Right renal pelvis (tissue), 4 donors: ENCODE measurements around the gene ADAMTS12. TPM values are rescaled to one million over a fixed set of nuclear protein-coding genes. Genes with fewer than 3 reads are reported as not detected.

ENCODE experiments used
- DNase-seq, 4 donors: peaks; one replicate each; pipeline ENCODE4 v3.0.0-alpha.2; 2013; ENCODE audit warnings: low read depth in 4 of 4, low spot score in 3 of 4, missing footprints in 1 of 4
- polyA plus RNA-seq, 4 donors: library from polyadenylated mRNA; unstranded; fragments of 120-200 nt; gene quantifications; one replicate each; pipeline ENCODE4 v1.2.1, GENCODE V29; 2013; ENCODE audit not compliant: insufficient read length in 4 of 4

Gene ADAMTS12
- polyA plus RNA-seq, 4 donors: 14.3 to 17.8 (median 15.9) TPM

DNA sequence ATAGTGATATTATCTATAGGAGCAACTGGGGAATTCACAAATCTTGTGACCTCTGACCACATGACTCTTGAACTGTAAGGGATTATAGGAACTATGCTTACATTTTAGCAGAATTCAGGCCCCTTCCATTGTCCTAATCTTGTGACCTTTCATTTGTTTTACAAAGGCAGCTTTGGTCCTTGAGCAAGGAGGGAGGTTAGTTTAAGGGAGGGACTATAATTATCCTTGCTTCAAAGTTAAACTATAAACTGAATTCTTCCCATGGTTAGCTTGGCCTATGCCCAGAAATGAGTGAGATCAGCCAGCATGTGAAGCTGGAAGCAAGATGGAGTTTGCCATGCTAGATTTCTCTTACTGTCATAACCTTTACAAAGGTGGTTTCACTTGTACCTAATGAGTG lies 399.8 kb downstream of the ADAMTS12 start:
- DNase-seq: no peak

GRCh38 chr5:33490071-33490665 lies 401.6 kb downstream of the ADAMTS12 start:
- DNase-seq: no peak

GRCh38 chr5:33489481-33490067 lies 402.2 kb downstream of the ADAMTS12 start:
- DNase-seq: no peak

DNA sequence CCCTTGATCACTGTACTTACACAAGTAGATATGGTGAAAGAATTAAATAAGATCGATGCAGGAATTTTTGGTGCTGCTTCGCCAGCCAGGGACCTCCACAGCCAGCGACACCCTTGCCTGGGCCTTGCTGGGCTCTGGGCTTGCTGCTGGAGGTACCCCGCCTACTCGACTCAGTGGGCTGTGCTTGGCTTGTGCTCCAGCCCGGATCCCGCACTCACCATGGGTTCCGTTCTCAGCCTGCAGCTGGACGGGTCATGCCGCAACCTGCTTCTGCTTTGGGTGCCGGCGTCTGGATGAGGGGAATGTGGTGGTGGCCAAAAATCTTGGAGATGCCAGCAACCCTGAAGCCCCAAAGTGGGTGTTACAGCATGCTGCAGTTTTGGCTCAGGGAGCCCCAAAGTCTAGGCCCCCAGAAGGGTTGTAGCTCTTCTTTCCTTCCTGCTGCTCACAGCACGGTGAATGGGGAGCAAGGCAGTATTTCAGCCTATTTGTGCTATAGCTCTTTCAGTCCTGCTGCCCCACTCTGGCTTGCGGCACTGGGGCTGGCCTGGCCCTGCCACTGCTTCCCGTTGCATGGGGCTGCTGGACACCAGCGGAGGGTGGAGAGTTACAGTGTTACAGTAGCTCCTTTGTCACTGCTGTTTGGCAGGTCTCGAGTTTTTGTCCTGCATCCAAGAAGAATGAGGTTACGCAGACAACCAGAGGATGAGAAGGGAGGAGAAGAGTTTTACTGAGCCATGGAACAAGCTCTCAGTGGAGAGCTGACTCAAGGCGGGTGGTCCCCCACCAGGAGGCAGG lies 403.0 kb downstream of the ADAMTS12 start:
- no peak for DNase-seq

DNA sequence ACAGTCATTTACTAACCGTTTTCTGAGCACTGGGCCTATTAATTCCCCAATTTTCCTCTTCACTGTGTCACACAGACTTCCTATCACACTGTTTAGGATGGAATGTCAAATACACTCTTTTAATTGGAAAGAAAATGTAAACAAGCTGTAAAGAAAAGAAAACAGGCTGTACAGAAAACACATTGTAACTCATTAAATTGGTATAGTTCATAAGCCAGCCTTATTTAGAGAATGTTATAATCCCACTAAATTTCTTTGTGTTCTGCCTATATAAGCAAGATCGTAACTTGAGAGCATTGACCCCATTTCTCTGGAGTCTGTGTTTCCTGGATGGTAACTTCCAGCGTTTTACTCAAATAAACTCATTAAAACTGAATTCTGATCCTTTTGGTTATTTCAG lies 404.6 kb downstream of the ADAMTS12 start:
- no peak for DNase-seq

DNA sequence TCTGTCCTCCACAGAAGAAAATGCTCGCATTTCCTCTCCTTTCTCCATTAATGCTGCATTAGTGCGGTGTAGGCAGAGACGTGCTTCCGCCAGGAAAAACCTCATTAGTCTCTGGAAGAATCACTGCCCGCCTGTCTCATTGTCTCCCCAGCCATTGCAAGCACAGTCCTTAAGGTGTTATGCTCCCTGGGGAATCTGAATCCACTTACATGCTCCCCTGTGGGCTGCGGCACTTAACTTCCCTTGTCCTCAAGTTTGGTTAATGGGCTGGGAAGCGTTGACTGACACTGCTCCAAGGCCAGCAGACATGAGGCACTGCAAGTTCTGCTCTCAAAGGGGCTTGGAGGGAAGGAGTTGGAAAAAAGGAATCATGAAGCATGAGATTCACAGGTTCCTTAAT lies 409.5 kb downstream of the ADAMTS12 start:
- no peak for DNase-seq

DNA sequence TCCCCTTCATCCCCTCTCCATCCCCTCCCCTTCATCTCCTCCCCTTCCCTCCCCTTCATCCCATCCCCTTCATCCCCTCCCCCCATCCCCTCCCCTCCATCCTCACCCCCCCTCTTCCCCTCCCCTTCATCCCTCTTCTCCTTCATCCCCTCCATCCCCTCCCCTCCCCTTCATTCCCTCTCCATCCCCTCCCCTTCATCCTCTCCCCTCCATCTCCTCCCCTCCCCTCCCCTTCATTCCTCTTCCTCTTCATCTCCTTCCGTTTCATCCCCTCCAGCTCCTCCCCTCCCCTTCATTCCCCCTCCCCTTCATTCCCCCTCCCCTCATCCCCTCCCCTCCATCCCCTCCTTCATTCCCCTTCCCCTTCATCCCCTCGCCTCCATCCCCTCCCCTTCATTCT lies 410.9 kb downstream of the ADAMTS12 start:
- no peak for DNase-seq

DNA sequence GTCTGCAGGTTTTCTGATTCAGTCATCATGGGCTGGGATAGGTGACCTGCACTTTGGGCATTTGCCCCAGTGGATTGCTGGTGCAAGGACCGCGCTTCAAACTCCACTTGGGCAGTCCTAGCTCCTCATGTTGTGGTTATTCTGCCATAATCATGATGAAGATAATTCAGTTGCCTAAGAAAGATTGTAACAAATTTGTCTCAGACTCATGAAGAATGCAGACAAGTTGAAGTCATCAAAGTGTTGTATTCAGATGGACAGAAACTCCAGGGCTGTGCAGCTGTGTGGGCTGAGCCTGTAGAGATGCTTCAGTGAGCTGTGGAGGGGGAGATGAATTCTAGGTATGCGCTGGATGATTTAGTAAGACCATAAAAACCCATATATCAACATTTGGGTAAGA lies 412.5 kb downstream of the ADAMTS12 start:
- no peak for DNase-seq

- no peak for DNase-seq
These were observed 414.0 kb downstream of the ADAMTS12 start for GRCh38 chr5:33477816-33478215.

- no peak for DNase-seq
These were observed 414.8 kb downstream of the ADAMTS12 start for GRCh38 chr5:33476992-33477391.

DNA sequence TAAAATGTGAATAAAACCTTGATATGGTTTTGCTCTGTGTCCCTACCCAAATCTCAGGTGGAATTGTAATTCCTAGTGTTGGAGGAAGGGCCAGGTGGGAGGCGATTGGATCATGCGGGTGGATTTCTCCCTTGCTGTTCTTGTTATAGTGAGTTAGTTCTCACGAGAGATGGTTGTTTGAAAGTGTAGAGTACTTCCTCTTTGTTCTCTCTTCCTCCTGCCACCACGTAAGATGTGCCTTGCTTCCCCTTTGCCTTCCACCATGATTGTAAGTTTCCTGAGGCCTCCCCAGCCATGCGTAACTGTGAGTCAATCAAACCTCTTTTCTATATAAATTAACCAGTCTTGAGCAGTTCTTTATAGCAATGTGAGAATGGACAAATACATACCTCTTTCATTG lies 416.1 kb downstream of the ADAMTS12 start:
- DNase-seq: no peak

DNA sequence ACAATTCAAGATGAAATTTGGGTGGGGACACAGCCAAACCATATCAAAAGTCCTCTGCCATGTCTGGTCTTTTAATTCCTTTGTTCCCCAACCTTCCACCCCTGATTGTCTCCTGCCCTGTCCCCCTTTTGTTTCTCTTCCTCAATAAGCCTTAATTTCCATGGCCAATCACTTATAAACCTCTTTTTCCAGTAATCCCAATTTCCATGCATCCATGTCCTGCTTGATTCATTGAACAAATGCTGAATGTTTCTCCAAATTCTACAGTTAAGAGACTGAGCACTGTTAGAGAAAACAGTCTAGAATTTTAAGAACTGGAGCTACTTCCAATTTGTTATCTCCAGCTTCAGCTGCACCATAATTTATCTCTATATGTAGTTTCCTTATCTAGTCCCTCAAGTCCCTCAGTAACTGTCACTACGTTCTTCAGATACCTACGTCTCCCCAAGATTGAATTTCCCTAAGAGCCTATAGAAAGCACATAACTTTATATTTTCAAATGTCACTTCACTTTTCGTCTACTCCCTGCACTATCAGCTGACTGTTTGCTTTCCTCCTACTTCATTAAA lies 416.8 kb downstream of the ADAMTS12 start:
- no peak for DNase-seq

- no peak for DNase-seq
These were observed 417.8 kb downstream of the ADAMTS12 start for GRCh38 chr5:33474004-33474403.

Other genes with a start within 250 kb of the ADAMTS12 start
- gene RXFP3, start 44.4 kb upstream of the ADAMTS12 start, polyA plus RNA-seq: under 1 TPM in 2 of 4 donors, not detected in 2; 0.08 to 0.27 TPM
- under 1 TPM; 0.25 to 0.71 (median 0.48) TPM for gene SLC45A2, start 92.7 kb upstream of the ADAMTS12 start, polyA plus RNA-seq
- 100 to 1,000 TPM in 1 of 4 donors, 10 to 100 TPM in 3; 86.9 to 113 (median 90.0) TPM for gene AMACR, start 116.1 kb upstream of the ADAMTS12 start, polyA plus RNA-seq
- 10 to 100 TPM; 54.3 to 65.6 (median 58.5) TPM for gene C1QTNF3, start 151.2 kb upstream of the ADAMTS12 start, polyA plus RNA-seq